H1 (cell line): ENCODE measurements around the gene BSPRY. TPM values are rescaled to one million over a fixed set of nuclear protein-coding genes. Genes with fewer than 3 reads are reported as not detected.

Experiments
- CTCF ChIA-PET: fragments of 300-600 bp; sonication (Branson Sonifier 250); formaldehyde crosslinking; loops from one replicate; lab custom pipeline; 2021; ENCODE audit not compliant: partially characterized antibody; lab: Charles Lee
- POLR2A ChIA-PET: fragments of 300-600 bp; sonication (Branson Sonifier 250); formaldehyde crosslinking; loops from one replicate; lab custom pipeline; 2021; ENCODE audit warnings: inconsistent platforms; ENCODE audit not compliant: partially characterized antibody; lab: Charles Lee
- DNase-seq, 2 experiments: peaks; one replicate each; pipeline versions ENCODE4 v3.0.0 to v3.0.0-alpha.2; 2010 to 2022; ENCODE audit warnings: low spot score in 2 of 2, low read depth in 1 of 2, mixed read lengths in 1 of 2
- FAIRE-seq: peaks from 2 replicates; lab custom pipeline; 2011; peaks lifted over from hg19 to GRCh38; lab: Jason Lieb, UNC
- H2AFZ ChIP-seq: 2 replicates; pipeline ENCODE4 v1.8.1; 2012; ENCODE audit warnings: low read length, inconsistent platforms
- H2AK5ac ChIP-seq: 2 replicates; pipeline ENCODE4 v1.6.1; 2013; ENCODE audit warnings: low read depth, low read length
- H2BK120ac ChIP-seq: replicated peaks from 2 replicates; pipeline ENCODE3; 2013; ENCODE audit warnings: low read depth, low read length, inconsistent platforms
- H2BK12ac ChIP-seq: 2 replicates; pipeline ENCODE4 v1.6.1; 2013; ENCODE audit warnings: low read depth, low read length
- H2BK15ac ChIP-seq: 2 replicates; pipeline ENCODE4 v1.6.1; 2013; ENCODE audit warnings: low read length
- H2BK20ac ChIP-seq: 2 replicates; pipeline ENCODE4 v1.6.1; 2013; ENCODE audit warnings: low read length
- H2BK5ac ChIP-seq: 2 replicates; pipeline ENCODE4 v1.6.1; 2013; ENCODE audit warnings: low read depth, low read length
- H3K14ac ChIP-seq: 2 replicates; pipeline ENCODE4 v1.6.1; 2013; ENCODE audit warnings: inconsistent platforms; ENCODE audit not compliant: insufficient read length
- H3K18ac ChIP-seq: 2 replicates; pipeline ENCODE4 v1.6.1; 2013; ENCODE audit warnings: low read length; ENCODE audit errors: extremely low read depth
- H3K23ac ChIP-seq: 2 replicates; pipeline ENCODE4 v1.6.1; 2013; ENCODE audit warnings: inconsistent platforms; ENCODE audit not compliant: insufficient read length
- H3K23me2 ChIP-seq: 2 replicates; pipeline ENCODE4 v1.6.1; 2013; ENCODE audit warnings: low read depth, low read length
- H3K27ac ChIP-seq: 2 replicates; pipeline ENCODE4 v1.6.1; 2011; ENCODE audit warnings: low read depth, low read length, inconsistent platforms
- H3K27me3 ChIP-seq, 4 experiments: replicated peaks in 1 of 4; 1 replicate in 1 of 4; 2 replicates in 3 of 4; pipeline versions ENCODE4 v1.6.1 to v1.8.1; 2011 to 2013; ENCODE audit warnings: low read length in 3 of 4, mild to moderate bottlenecking in 3 of 4, inconsistent platforms in 2 of 4, mixed read lengths in 2 of 4, moderate library complexity in 1 of 4; ENCODE audit not compliant: control insufficient read depth in 3 of 4, insufficient read depth in 3 of 4; ENCODE audit errors: extremely low read depth in 1 of 4
- H3K36me3 ChIP-seq, 4 experiments: 2 replicates each; pipeline versions ENCODE4 v1.6.1 to v1.8.1; 2011 to 2013; ENCODE audit warnings: mild to moderate bottlenecking in 4 of 4, low read length in 3 of 4, moderate library complexity in 2 of 4, control low read depth in 1 of 4, inconsistent platforms in 1 of 4; ENCODE audit not compliant: insufficient read depth in 4 of 4, control insufficient read depth in 2 of 4
- H3K4ac ChIP-seq: replicated peaks from 2 replicates; pipeline ENCODE3; 2013; ENCODE audit warnings: low read length, low read depth, mixed read lengths, inconsistent platforms; ENCODE audit not compliant: insufficient read length
- H3K4me1 ChIP-seq, 4 experiments: replicated peaks in 1 of 4; 1 replicate in 1 of 4; 2 replicates in 3 of 4; pipeline versions ENCODE4 v1.6.1 to v1.8.1; 2011 to 2013; ENCODE audit warnings: low read length in 3 of 4, inconsistent platforms in 2 of 4, mixed read lengths in 1 of 4; ENCODE audit not compliant: insufficient read depth in 4 of 4, control insufficient read depth in 3 of 4
- H3K4me2 ChIP-seq, 2 experiments: 2 replicates each; pipeline versions ENCODE4 v1.6.1 to v1.8.1; 2011 to 2013; ENCODE audit warnings: low read depth in 2 of 2, low read length in 2 of 2, control low read depth in 1 of 2, inconsistent platforms in 1 of 2, mild to moderate bottlenecking in 1 of 2; ENCODE audit not compliant: insufficient read depth in 1 of 2
- H3K4me3 ChIP-seq, 4 experiments: fragments of 200-600, 300-600 bp in 1 of 4; sonication (generic), shearing (Covaris generic), sonication (Bioruptor Twin) in 1 of 4; 2 replicates each; pipeline versions ENCODE4 v1.5.1 to v1.8.1; 2011 to 2016; ENCODE audit warnings: low read length in 4 of 4, low read depth in 3 of 4, control low read depth in 2 of 4, inconsistent platforms in 2 of 4, mild to moderate bottlenecking in 2 of 4, mixed read lengths in 1 of 4, moderate library complexity in 1 of 4; ENCODE audit not compliant: insufficient read depth in 2 of 4; ENCODE audit errors: extremely low read depth in 1 of 4
- H3K56ac ChIP-seq: replicated peaks from 2 replicates; pipeline ENCODE3; 2013; ENCODE audit warnings: low read depth, mild to moderate bottlenecking, mixed read lengths, low read length, inconsistent platforms; ENCODE audit not compliant: insufficient read length
- H3K79me1 ChIP-seq: 2 replicates; pipeline ENCODE4 v1.6.1; 2013; ENCODE audit warnings: low read depth, low read length, control low read depth
- H3K79me2 ChIP-seq, 2 experiments: 2 replicates each; pipeline versions ENCODE4 v1.6.1 to v1.8.1; 2012 to 2013; ENCODE audit warnings: low read length in 2 of 2, mild to moderate bottlenecking in 2 of 2, inconsistent platforms in 1 of 2; ENCODE audit not compliant: insufficient read depth in 2 of 2, control insufficient read depth in 1 of 2
- H3K9ac ChIP-seq, 4 experiments: replicated peaks in 1 of 4; 1 replicate in 1 of 4; 2 replicates in 3 of 4; pipeline versions ENCODE4 v1.6.1 to v1.8.1; 2011 to 2013; ENCODE audit warnings: low read depth in 3 of 4, low read length in 3 of 4, control low read depth in 2 of 4, mild to moderate bottlenecking in 2 of 4, moderate library complexity in 2 of 4, inconsistent platforms in 1 of 4; ENCODE audit errors: extremely low read depth in 1 of 4
- H3K9me3 ChIP-seq, 2 experiments: 2 replicates each; pipeline versions ENCODE4 v1.6.1 to v1.8.1; 2012 to 2013; ENCODE audit warnings: mild to moderate bottlenecking in 2 of 2, moderate library complexity in 2 of 2, control low read depth in 1 of 2, inconsistent platforms in 1 of 2, low read depth in 1 of 2, low read length in 1 of 2, mixed read lengths in 1 of 2; ENCODE audit not compliant: insufficient read depth in 2 of 2
- H4K20me1 ChIP-seq, 2 experiments: replicated peaks in 1 of 2; 2 replicates each; pipeline versions ENCODE3 to v1.8.1; 2011 to 2013; ENCODE audit warnings: inconsistent platforms in 2 of 2, low read length in 2 of 2, mild to moderate bottlenecking in 1 of 2; ENCODE audit not compliant: insufficient read depth in 2 of 2, control insufficient read depth in 1 of 2
- H4K5ac ChIP-seq: 2 replicates; pipeline ENCODE4 v1.6.1; 2013; ENCODE audit warnings: low read length, low read depth, mixed read lengths, inconsistent platforms; ENCODE audit not compliant: insufficient read length
- H4K8ac ChIP-seq: 2 replicates; pipeline ENCODE4 v1.8.0; 2013; ENCODE audit warnings: mild to moderate bottlenecking, moderate library complexity, low read length, inconsistent platforms; ENCODE audit not compliant: insufficient read depth; ENCODE audit errors: extremely low read depth
- H4K91ac ChIP-seq: replicated peaks from 2 replicates; pipeline ENCODE3; 2013; ENCODE audit warnings: low read length, mixed read lengths, inconsistent platforms; ENCODE audit not compliant: insufficient read length
- CTBP2 ChIP-seq: IDR thresholded peaks from 2 replicates; pipeline ENCODE4 v1.7.0; 2011; ENCODE audit warnings: borderline replicate concordance, mild to moderate bottlenecking, moderate library complexity, mixed read lengths, low read length; ENCODE audit not compliant: insufficient read depth, insufficient read length
- EZH2 ChIP-seq: fragments of 200-600 bp; sonication (generic); IDR thresholded peaks from 2 replicates; pipeline ENCODE4 v1.7.1; 2012; ENCODE audit warnings: low read depth, mild to moderate bottlenecking, moderate library complexity, low read length, inconsistent platforms; ENCODE audit not compliant: severe bottlenecking
- FOSL1 ChIP-seq: IDR thresholded peaks from 2 replicates; pipeline ENCODE4 v1.6.1; 2011; ENCODE audit warnings: mild to moderate bottlenecking, low read depth, low read length, moderate library complexity; ENCODE audit not compliant: insufficient read depth
- HDAC6 ChIP-seq: IDR thresholded peaks from one replicate; pipeline ENCODE4 v1.7.1; 2012; ENCODE audit warnings: low read depth, mild to moderate bottlenecking, inconsistent platforms, low read length, moderate library complexity
- KDM1A ChIP-seq: fragments of 200-600, 300-600 bp; sonication (generic); IDR thresholded peaks from 2 replicates; pipeline ENCODE4 v1.7.1; 2016; ENCODE audit warnings: mild to moderate bottlenecking, low read length, borderline replicate concordance
- KDM4A ChIP-seq: IDR thresholded peaks from one replicate; pipeline ENCODE4 v1.7.1; 2012; ENCODE audit warnings: low read depth, mild to moderate bottlenecking, moderate library complexity, low read length, inconsistent platforms; ENCODE audit not compliant: severe bottlenecking
- RAD21 ChIP-seq, 2 experiments: IDR thresholded peaks in 1 of 2; conservative IDR thresholded peaks in 1 of 2; 2 replicates each; pipeline ENCODE4 v1.6.1; 2011; ENCODE audit warnings: low read depth in 2 of 2, low read length in 2 of 2, improper control_type of control experiment in 1 of 2, inconsistent platforms in 1 of 2, mild to moderate bottlenecking in 1 of 2, moderate library complexity in 1 of 2
- SAP30 ChIP-seq: fragments of 300-600 bp; sonication (generic); IDR thresholded peaks from 2 replicates; pipeline ENCODE4 v1.7.1; 2012; ENCODE audit warnings: low read length, moderate library complexity, mild to moderate bottlenecking, inconsistent platforms; ENCODE audit not compliant: insufficient read depth, insufficient replicate concordance
- WGBS, 2 experiments: shearing (Covaris generic) in 1 of 2; methylation state at CpG; one replicate each; pipeline versions ENCODE4 v1.1.6 to v1.1.7; 2013 to 2015; ENCODE audit warnings: low lambda C conversion rate in 2 of 2, mixed read lengths in 2 of 2, inconsistent platforms in 1 of 2, low coverage in 1 of 2, missing lambda C conversion rate in 1 of 2; ENCODE audit not compliant: insufficient replicate concordance in 2 of 2, insufficient coverage in 1 of 2, insufficient read length in 1 of 2; ENCODE audit errors: extremely low coverage in 1 of 2, missing lambda C conversion rate in 1 of 2; 5-methylcytosine and 5-hydroxymethylcytosine counted together
- polyA plus RNA-seq, 7 experiments: library from polyadenylated mRNA; depleted of rRNA in 3 of 7; stranded (reverse) in 5 of 7; unstranded in 2 of 7; fragments of >200 nt in 5 of 7; fragments of 200-250 nt in 2 of 7; gene quantifications; 1 replicate in 5 of 7; 2 replicates in 1 of 7; 4 replicates in 1 of 7; pipeline versions ENCODE4 v1.2.1 to v1.2.3, GENCODE V29; 2011 to 2013; ENCODE audit warnings: missing spikeins in 2 of 7, mixed read lengths in 2 of 7
- total RNA-seq: library from RNA; stranded (reverse); fragmentation: NEBNext Ultra II Directional; extraction: Animal tissue kit (Norgen Biotek cat#: 25700); gene quantifications from 2 replicates; pipeline ENCODE4 v1.2.1, GENCODE V29; 2021
- TF ChIP-seq, protein P1 (sequence below): IDR thresholded peaks from 2 replicates; pipeline ENCODE4 v1.6.1; 2012; ENCODE audit warnings: inconsistent platforms

BSPRY gene
- total and polyA plus RNA-seq, 2 of the 8 experiments (the other 6 are each of a cell fraction or from before 2014, with no cell fraction given): 5.5 to 10.9 TPM

DNA sequence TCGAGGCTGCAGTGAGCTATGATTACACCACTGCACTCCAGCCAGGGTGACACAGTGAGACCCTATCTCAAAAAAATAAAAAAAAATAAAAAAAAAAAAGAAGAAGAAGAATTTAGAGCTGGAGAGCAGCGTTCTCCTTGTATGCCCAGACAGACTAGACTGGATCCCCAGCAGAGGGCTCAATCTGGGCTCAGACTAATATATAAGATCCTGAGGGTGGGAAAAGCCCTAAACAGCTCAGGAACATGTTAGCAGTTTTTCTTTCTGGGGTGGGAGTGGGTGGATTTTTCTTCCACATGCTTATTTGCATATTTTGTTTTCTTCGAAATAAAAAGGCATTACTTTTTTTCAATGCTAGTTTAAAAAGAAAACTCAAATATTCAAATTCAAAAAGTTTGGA is 904 bp upstream of the BSPRY start:
- Histone ChIP-seq H4K91ac (no peak overlapping the region), H3K9me3 (no peaks in the 10 kb centered on the region), H3K4me3 (no peak overlapping the region; a peak in 1 of 8 replicates), H3K4me1 (peaks cover 5 to 14% (median 10%) of the 10 kb centered on the region in 4 experiments), H3K23ac (no peak overlapping the region), H3K14ac (no peak overlapping the region), H2BK120ac (no peak overlapping the region), H3K27me3 (peaks cover 0 to 14% (median 2%) of the 10 kb centered on the region in 4 experiments; a peak in 5 of 7 replicates), H3K9ac (no peak overlapping the region), H3K56ac (no peak overlapping the region), H2BK5ac (no peak overlapping the region), H3K36me3 (no peaks in the 10 kb centered on the region), H3K27ac (no peak overlapping the region), H4K20me1 (peaks cover 0 to 2% of the 10 kb centered on the region in 2 experiments), H3K23me2 (peaks cover 11% of the 10 kb centered on the region; the same call in 1 of the 2 replicates), H2AK5ac (no peak overlapping the region), H3K18ac (no peak overlapping the region), H2AFZ (no peak overlapping the region), H3K79me2 (no peaks in the 10 kb centered on the region), H3K4ac (no peak overlapping the region), H4K5ac (no peak overlapping the region), H3K79me1 (no peaks in the 10 kb centered on the region; the same call in 1 of the 2 replicates), H2BK12ac (no peak overlapping the region), H4K8ac (no peak overlapping the region), H2BK20ac (no peak overlapping the region), H3K4me2 (peak overlapping the region in 1 of 2 experiments; percentile 86; a peak in 1 of 4 replicates), H2BK15ac (no peak overlapping the region)
- ChIA-PET CTCF (interaction anchor here (0.5 to 2.5 kb wide), 11 partner anchors 10 to 444 kb away, joined by 3 to 11 read pairs (median 4); partner anchors contain the start of genes CDC26 and PRPF4), POLR2A (interaction anchor here (0.9 to 1.2 kb wide), 3 partner anchors 9 to 73 kb away, joined by 4 read pairs; partner anchors contain the start of genes C9orf43, CDC26, POLE3 and PRPF4)
- TF ChIP-seq RAD21 (IDR thresholded peaks at IDR 0.05 in 1 of 2, conservative IDR thresholded peaks at IDR 0.05 in 1 of 2; ENCODE audit: low read depth in 2 of 2, low read length in 2 of 2) (no peak), SAP30 (no peak), CTBP2 (no peak), KDM4A (no peak), EZH2 (no peak), FOSL1 (no peak), HDAC6 (no peak), KDM1A (no peak)
- TF ChIP-seq, protein P1, sequence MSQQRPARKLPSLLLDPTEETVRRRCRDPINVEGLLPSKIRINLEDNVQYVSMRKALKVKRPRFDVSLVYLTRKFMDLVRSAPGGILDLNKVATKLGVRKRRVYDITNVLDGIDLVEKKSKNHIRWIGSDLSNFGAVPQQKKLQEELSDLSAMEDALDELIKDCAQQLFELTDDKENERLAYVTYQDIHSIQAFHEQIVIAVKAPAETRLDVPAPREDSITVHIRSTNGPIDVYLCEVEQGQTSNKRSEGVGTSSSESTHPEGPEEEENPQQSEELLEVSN: no peak
- no peak for DNase-seq
- WGBS, 2 experiments: 86% methylated on average over 3 of the region's 3 CpGs; no CpG with 5 or more reads in 1 of the 2 experiments
- FAIRE-seq: no peak
